K562 (cell line): ENCODE data around the gene SLC2A13. TPM values are rescaled to one million over a fixed set of nuclear protein-coding genes. Genes with fewer than 3 reads are reported as not detected.

Experiments
- ATAC-seq: fragments of 200-7000 bp; cut with Tn5 transposase; 3 replicates; pipeline ENCODE4 v1.9.1; 2020; ENCODE audit warnings: moderate library complexity
- BruUV-seq: library from RNA; stranded (reverse); fragments of 400-500 nt; replicated peaks from 2 replicates; lab custom pipeline; 2021; lab: Mats Ljungman, UMichigan
- CTCF ChIA-PET: fragments of 300-600 bp; formaldehyde crosslinking; extraction: SDS; loops from one replicate; lab custom pipeline; 2021; ENCODE audit warnings: low intra/inter-chr PET ratio; lab: Yijun Ruan, JAX
- POLR2A ChIA-PET: fragments of 300-600, 350-650 bp; sonication (Branson Sonifier 250); formaldehyde crosslinking; extraction: SDS; loops from one replicate; lab custom pipeline; 2021; ENCODE audit warnings: antibody characterized with exemption, inconsistent platforms; lab: Yijun Ruan, JAX
- DNase-seq, 4 experiments: peaks; one replicate each; pipeline versions ENCODE4 v3.0.0 to v3.0.0-alpha.2; 2011 to 2018; ENCODE audit warnings: low spot score in 3 of 4, mixed read lengths in 3 of 4; ENCODE audit errors: extremely low read depth in 1 of 4
- FAIRE-seq: peaks from 2 replicates; lab custom pipeline; 2011; peaks lifted over from hg19 to GRCh38; lab: Jason Lieb, UNC
- H2AFZ ChIP-seq: 2 replicates; pipeline ENCODE4 v1.6.0; 2011; ENCODE audit warnings: low read depth, low read length, control low read depth, inconsistent platforms
- H3K27ac ChIP-seq: fragments of 200-600 bp; 3 replicates; pipeline ENCODE4 v1.8.0; 2011; ENCODE audit warnings: low read depth, mild to moderate bottlenecking, control low read depth, inconsistent platforms, low read length, moderate library complexity, mixed read lengths; ENCODE audit errors: extremely low read depth
- H3K27me3 ChIP-seq, 2 experiments: fragments of 300-600 bp in 1 of 2; 2 replicates in 1 of 2; 3 replicates in 1 of 2; pipeline versions ENCODE4 v1.6.0 to v1.8.0; 2011; ENCODE audit warnings: inconsistent platforms in 2 of 2, low read length in 2 of 2, mild to moderate bottlenecking in 1 of 2, mixed read lengths in 1 of 2, moderate library complexity in 1 of 2; ENCODE audit not compliant: control insufficient read depth in 2 of 2, insufficient read depth in 2 of 2
- H3K36me3 ChIP-seq: fragments of 300-600 bp; 3 replicates; pipeline ENCODE4 v1.8.0; 2011; ENCODE audit warnings: mild to moderate bottlenecking, low read length, inconsistent platforms; ENCODE audit not compliant: control insufficient read depth, insufficient read depth
- H3K4me1 ChIP-seq, 2 experiments: fragments of 200-600 bp in 1 of 2; replicated peaks in 1 of 2; 2 replicates in 1 of 2; 3 replicates in 1 of 2; pipeline versions ENCODE4 v1.5.1 to v1.8.0; 2011; ENCODE audit warnings: inconsistent platforms in 2 of 2, low read length in 2 of 2, mild to moderate bottlenecking in 1 of 2, mixed read lengths in 1 of 2, moderate library complexity in 1 of 2; ENCODE audit not compliant: control insufficient read depth in 2 of 2, insufficient read depth in 2 of 2
- H3K4me2 ChIP-seq: 2 replicates; pipeline ENCODE4 v1.6.1; 2011; ENCODE audit warnings: low read length, control low read depth, inconsistent platforms, mixed read lengths; ENCODE audit not compliant: insufficient read depth
- H3K4me3 ChIP-seq: fragments of 200-600 bp; sonication (generic), shearing (Covaris generic); 2 replicates; pipeline ENCODE4 v1.5.1; 2016; ENCODE audit warnings: control low read depth, inconsistent platforms
- H3K79me2 ChIP-seq: fragments of 200-600 bp; 3 replicates; pipeline ENCODE4 v1.8.0; 2011; ENCODE audit warnings: low read length, inconsistent platforms; ENCODE audit not compliant: control insufficient read depth, insufficient read depth
- H3K9ac ChIP-seq, 2 experiments: 2 replicates each; pipeline versions ENCODE4 v1.6.0 to v1.6.1; 2011; ENCODE audit warnings: low read depth in 2 of 2, low read length in 2 of 2, control low read depth in 1 of 2, inconsistent platforms in 1 of 2, mild to moderate bottlenecking in 1 of 2, mixed read lengths in 1 of 2; ENCODE audit not compliant: insufficient read depth in 1 of 2
- H3K9me1 ChIP-seq: one replicate; pipeline ENCODE4 v1.6.0; 2011; ENCODE audit warnings: inconsistent platforms, mild to moderate bottlenecking, low read length, moderate library complexity; ENCODE audit not compliant: control insufficient read depth, insufficient read depth
- H3K9me3 ChIP-seq: replicated peaks from 2 replicates; pipeline ENCODE4 v1.5.1; 2011; ENCODE audit warnings: low read depth, low read length, inconsistent platforms; ENCODE audit not compliant: control insufficient read depth, insufficient read depth
- H4K20me1 ChIP-seq: replicated peaks from 2 replicates; pipeline ENCODE4 v1.6.1; 2011; ENCODE audit warnings: low read length, inconsistent platforms, mixed read lengths; ENCODE audit not compliant: control insufficient read depth, insufficient read depth
- CUX1 ChIP-seq: fragments of 200-800 bp; sonication (Bioruptor generic); IDR thresholded peaks from 2 replicates; pipeline ENCODE4 v1.6.1; 2016; ENCODE audit warnings: missing genetic modification characterization, missing compliant biosample characterization
- CXXC5 ChIP-seq: fragments of 250-450 bp; sonication (Bioruptor Pico); IDR thresholded peaks from 2 replicates; pipeline ENCODE4 v1.8.0; 2022; ENCODE audit warnings: inconsistent platforms, mild to moderate bottlenecking, moderate library complexity
- FOXP4 ChIP-seq: sonication (generic); formaldehyde crosslinking; IDR thresholded peaks from 2 replicates; pipeline ENCODE4 v1.8.0; 2022; ENCODE audit warnings: mild to moderate bottlenecking, missing genetic modification reagents, borderline replicate concordance
- KLF13 ChIP-seq: fragments of 450-650 bp; IDR thresholded peaks from 2 replicates; pipeline ENCODE4 v1.6.1; 2016; ENCODE audit warnings: missing genetic modification characterization, low read depth, mild to moderate bottlenecking, missing compliant biosample characterization, moderate library complexity, borderline replicate concordance
- NR1H2 ChIP-seq: sonication (generic); formaldehyde crosslinking; IDR thresholded peaks from 2 replicates; pipeline ENCODE4 v1.4.0; 2020; ENCODE audit warnings: mild to moderate bottlenecking, missing genetic modification reagents
- POLR3A ChIP-seq: IDR thresholded peaks from 2 replicates; pipeline ENCODE4 v1.6.1; 2011; ENCODE audit warnings: borderline replicate concordance, mild to moderate bottlenecking, moderate library complexity; ENCODE audit not compliant: insufficient read length, insufficient read depth; ENCODE audit errors: extremely low read depth
- POU5F1 ChIP-seq: fragments of 150-350 bp; IDR thresholded peaks from 2 replicates; pipeline ENCODE4 v1.6.1; 2014; ENCODE audit warnings: borderline replicate concordance, low read length, low read depth, mild to moderate bottlenecking; ENCODE audit not compliant: partially characterized antibody
- RAD21 ChIP-seq, 2 experiments: fragments of 250-450 bp in 1 of 2; fragments of 450-650 bp in 1 of 2; sonication (Bioruptor Pico) in 1 of 2; formaldehyde crosslinking in 1 of 2; IDR thresholded peaks in 1 of 2; conservative IDR thresholded peaks in 1 of 2; 2 replicates each; pipeline versions ENCODE4 v1.4.0 to v1.8.0; 2020 to 2022; ENCODE audit warnings: mild to moderate bottlenecking in 2 of 2, moderate library complexity in 1 of 2
- SIRT6 ChIP-seq: IDR thresholded peaks from one replicate; pipeline ENCODE4 v1.6.1; 2012; ENCODE audit warnings: low read depth, mild to moderate bottlenecking, control low read depth, inconsistent platforms, low read length, moderate library complexity
- TSC22D4 ChIP-seq: fragments of 450-650 bp; IDR thresholded peaks from 2 replicates; pipeline ENCODE4 v1.6.1; 2016; ENCODE audit warnings: missing genetic modification characterization, missing biosample characterization, control low read depth
- ZFX ChIP-seq: sonication (generic); formaldehyde crosslinking; IDR thresholded peaks from 2 replicates; pipeline ENCODE4 v1.8.0; 2022; ENCODE audit warnings: mild to moderate bottlenecking, missing genetic modification reagents, moderate library complexity
- ZNF766 ChIP-seq: fragments of 200-800 bp; sonication (Bioruptor generic); conservative IDR thresholded peaks from 2 replicates; pipeline ENCODE4 v1.6.1; 2016; ENCODE audit warnings: missing genetic modification characterization, missing compliant biosample characterization
- WGBS: fragments of 100-300 bp; shearing (Covaris generic); methylation state at CpG from one replicate; pipeline ENCODE4 v1.1.6; 2016; ENCODE audit warnings: low coverage, mixed read lengths; ENCODE audit not compliant: insufficient coverage; ENCODE audit errors: missing lambda C conversion rate; 5-methylcytosine and 5-hydroxymethylcytosine counted together
- in situ Hi-C: fragments of 300-500 bp; cut with MboI; formaldehyde crosslinking; loops from 4 replicates; pipeline ENCODE4 v1.15.0; 2018; ENCODE audit warnings: inconsistent platforms, mixed read lengths
- intact Hi-C: fragments of 100-400 bp; cut with micrococcal nuclease; formaldehyde crosslinking; loops from 2 replicates; pipeline ENCODE4 v1.14.2; 2022
- polyA plus RNA-seq, 8 experiments: library from polyadenylated mRNA; depleted of rRNA in 4 of 8; stranded (reverse) in 5 of 8; unstranded in 3 of 8; fragments of >200 nt; fragmentation: Nextera tagmentation in 2 of 8; fragmentation: Illumina TruSeq in 1 of 8; extraction: Ambion mirVana in 2 of 8; extraction: Trizol in 1 of 8; gene quantifications; 2 replicates each; pipeline versions ENCODE4 v1.2.1 to v1.2.3, GENCODE V29; 2011 to 2014; ENCODE audit warnings: inconsistent platforms in 1 of 8, missing spikeins in 1 of 8
- total RNA-seq, 7 experiments: library from RNA; depleted of rRNA in 6 of 7; stranded (reverse); fragments of >200 nt in 6 of 7; fragmentation: Illumina TruSeq in 2 of 7; extraction: Trizol in 2 of 7; gene quantifications; 2 replicates each; pipeline versions ENCODE4 v1.2.1 to v1.2.3, GENCODE V29; 2011 to 2021; ENCODE audit warnings: low replicate concordance in 1 of 7

SLC2A13 gene
- total and polyA plus RNA-seq, 9 of the 15 experiments (the other 6 are each of a cell fraction or from before 2014, with no cell fraction given) = 1.7 to 12.4 (median 9.0) TPM

- no peak for TF ChIP-seq CUX1 (CRISPR knock-in tag)
Measured at GRCh38 chr12:39803151-39803550, 302.7 kb downstream of the SLC2A13 start (continued).

- FAIRE-seq (no peak), DNase-seq (no peak), ATAC-seq (no peak)
- Histone ChIP-seq H3K9ac (no peak overlapping the region), H3K36me3 (no peaks in the 10 kb centered on the region), H3K4me1 (no peaks in the 10 kb centered on the region), H3K27ac (no peak overlapping the region), H3K9me3 (no peaks in the 10 kb centered on the region), H2AFZ (no peak overlapping the region), H3K4me3 (no peak overlapping the region), H3K4me2 (no peak overlapping the region), H3K9me1 (no peaks in the 10 kb centered on the region), H4K20me1 (no peaks in the 10 kb centered on the region), H3K79me2 (no peaks in the 10 kb centered on the region), H3K27me3 (no peaks in the 10 kb centered on the region)
- CTCF ChIA-PET = no interaction called here
- 45% methylated on average over 4 of the region's 4 CpGs for WGBS
- no TSS peak for BruUV-seq
- POLR2A ChIA-PET = interaction anchor here (0.6 kb wide), 1 partner anchor 306 kb away, joined by 3 read pairs; no protein-coding TSS in a partner anchor
- intact Hi-C loops (no loop called here), in situ Hi-C loops (no loop called here)
- TF ChIP-seq TSC22D4 (no peak), RAD21 (CRISPR knock-in tag; conservative IDR thresholded peaks at IDR 0.05 in 1 of 2, IDR thresholded peaks at IDR 0.05 in 1 of 2) (no peak), ZNF766 (CRISPR knock-in tag) (no peak), KLF13 (tag) (no peak), SIRT6 (no peak), POLR3A (no peak), CXXC5 (CRISPR knock-in tag) (no peak), NR1H2 (no peak), POU5F1 (no peak), FOXP4 (CRISPR knock-in tag) (no peak), ZFX (no peak)
Measured at GRCh38 chr12:39798977-39799376, 306.9 kb downstream of the SLC2A13 start.
